Panc1 (cell line): ENCODE measurements around the gene SPRYD3.

Experiments
- CTCF ChIP-seq: fragments of 450-650 bp; IDR thresholded peaks from 2 replicates; pipeline ENCODE4 v1.5.1; 2017; ENCODE audit warnings: mild to moderate bottlenecking
- POLR2AphosphoS5 ChIP-seq: IDR thresholded peaks from 2 replicates; pipeline ENCODE4 v1.6.1; 2012; ENCODE audit warnings: mild to moderate bottlenecking, low read depth, low read length, moderate library complexity

GRCh38 chr12:53052419-53053217 is 26.6 kb downstream of the SPRYD3 start:
- TF ChIP-seq CTCF (no peak), POLR2AphosphoS5 (no peak)
